GM18861 (cell line): Measurements from ENCODE around the gene RUVBL2.
"Not testable (repeated sequence)": the region's sequence is repeated elsewhere in the genome, so short reads cannot be mapped to it uniquely, and the experiment has no call there.

Source experiments
- ATAC-seq: cut with Tn5 transposase; IDR thresholded peaks from one replicate; pipeline ENCODE4 v1.9.1; 2021; ENCODE audit not compliant: unreplicated experiment

Gene RUVBL2

GRCh38 chr19:49042177-49042576 is 48.5 kb downstream of the RUVBL2 start:
- ATAC-seq = no peak

DNA sequence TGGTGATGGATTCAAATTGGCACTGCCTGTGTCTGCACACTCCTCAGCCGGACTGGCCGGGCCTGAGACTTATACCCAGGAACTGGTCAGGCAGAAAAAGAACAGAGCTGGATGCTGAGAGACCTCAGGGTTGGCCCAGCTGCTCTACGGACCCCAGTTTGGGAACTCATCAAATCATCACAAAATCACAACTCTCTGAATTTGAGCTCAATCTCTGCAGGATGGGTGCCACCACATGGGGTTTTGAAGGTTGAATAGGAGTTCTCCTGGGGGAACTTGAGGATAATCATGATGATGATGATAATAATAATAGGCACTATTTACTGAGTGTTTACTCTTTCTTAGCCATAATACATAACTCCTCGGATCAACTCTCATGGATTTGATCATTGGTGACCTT is 49.0 kb downstream of the RUVBL2 start:
- ATAC-seq = not testable (repeated sequence)

DNA sequence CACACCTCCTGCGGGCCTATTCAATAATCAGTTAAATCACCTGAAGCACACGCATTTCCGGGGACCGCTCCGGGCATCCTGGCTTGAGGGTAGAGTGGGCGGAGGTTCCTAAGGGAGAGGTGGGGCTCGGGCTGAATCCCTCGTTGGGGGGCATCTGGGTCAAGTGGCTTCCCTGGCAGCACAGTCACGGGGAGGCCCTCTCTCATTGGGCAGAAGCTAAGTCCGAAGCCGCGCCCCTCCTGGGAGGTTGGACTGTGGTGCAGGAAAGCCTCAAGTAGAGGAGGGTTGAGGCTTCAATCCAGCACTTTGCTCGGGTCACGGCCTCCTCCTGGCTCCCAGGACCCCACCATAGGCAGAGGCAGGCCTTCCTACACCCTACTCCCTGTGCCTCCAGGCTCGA is 49.9 kb downstream of the RUVBL2 start, which contains the start of gene CGB5:
CGB5 (plus strand) TSS at position 301 of the 400 bp plus-strand sequence. CDS start 362 bp downstream, outside the sequence.
- ATAC-seq = not testable (repeated sequence)

GRCh38 chr19:49049011-49049410 is 55.3 kb downstream of the RUVBL2 start, which contains the start of gene CGB8:
Gene CGB8 (minus strand): TSS chr19:49049111. CDS start chr19:49048739, 372 bp downstream.
- ATAC-seq = not testable (repeated sequence)

DNA sequence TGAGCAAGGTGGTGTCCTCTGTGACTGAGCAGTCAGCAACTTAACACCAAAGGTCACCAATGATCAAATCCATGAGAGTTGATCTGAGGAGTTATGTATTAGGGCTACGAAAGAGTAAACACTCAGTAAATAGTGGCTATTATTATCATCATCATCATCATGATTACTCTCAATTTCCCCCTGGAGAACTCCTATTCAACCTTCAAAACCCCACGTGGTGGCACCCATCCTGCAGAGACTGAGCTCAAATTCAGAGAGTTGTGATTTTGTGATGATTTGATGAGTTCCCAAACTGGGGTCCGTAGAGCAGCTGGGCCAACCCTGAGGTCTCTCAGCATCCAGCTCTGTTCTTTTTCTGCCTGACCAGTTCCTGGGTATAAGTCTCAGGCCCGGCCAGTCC is 56.1 kb downstream of the RUVBL2 start:
- not testable (repeated sequence) for ATAC-seq

DNA sequence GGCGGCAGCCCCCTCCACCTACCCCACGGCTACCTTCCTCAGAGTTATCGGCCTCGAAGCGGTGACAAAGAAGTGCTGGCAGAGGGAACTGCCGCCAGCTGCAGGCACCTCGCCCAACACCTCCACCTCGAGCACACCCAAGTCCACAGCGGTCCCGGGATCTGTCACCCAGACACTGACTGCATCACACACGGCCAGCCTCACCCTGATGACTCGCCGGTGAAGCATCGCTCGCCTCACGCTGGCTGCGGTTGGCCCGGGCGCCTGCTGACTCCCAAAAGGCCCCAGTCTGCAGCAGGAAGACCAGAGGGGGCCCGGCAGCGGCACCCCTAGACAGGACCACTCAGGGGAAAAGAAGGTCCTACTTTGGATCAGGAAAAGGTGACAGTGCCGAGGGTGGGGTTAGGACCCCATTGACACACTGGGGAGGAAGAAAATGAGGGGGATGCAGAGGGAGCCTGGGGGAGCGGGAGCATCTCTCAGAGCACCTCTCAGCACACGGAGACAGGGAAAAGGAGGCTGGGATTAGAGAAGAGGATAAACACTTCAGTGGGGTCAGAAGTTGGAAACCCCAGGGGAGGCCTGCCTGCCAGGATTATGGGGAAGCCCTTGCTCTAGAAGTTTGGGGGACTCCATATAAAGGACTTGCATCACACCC is 56.8 kb downstream of the RUVBL2 start:
- not testable (repeated sequence) for ATAC-seq

- ATAC-seq = no peak
Measured at GRCh38 chr19:49056101-49056901, 62.6 kb downstream of the RUVBL2 start.

- ATAC-seq = not testable (repeated sequence)
Measured at GRCh38 chr19:49056902-49057596, 63.4 kb downstream of the RUVBL2 start.

DNA sequence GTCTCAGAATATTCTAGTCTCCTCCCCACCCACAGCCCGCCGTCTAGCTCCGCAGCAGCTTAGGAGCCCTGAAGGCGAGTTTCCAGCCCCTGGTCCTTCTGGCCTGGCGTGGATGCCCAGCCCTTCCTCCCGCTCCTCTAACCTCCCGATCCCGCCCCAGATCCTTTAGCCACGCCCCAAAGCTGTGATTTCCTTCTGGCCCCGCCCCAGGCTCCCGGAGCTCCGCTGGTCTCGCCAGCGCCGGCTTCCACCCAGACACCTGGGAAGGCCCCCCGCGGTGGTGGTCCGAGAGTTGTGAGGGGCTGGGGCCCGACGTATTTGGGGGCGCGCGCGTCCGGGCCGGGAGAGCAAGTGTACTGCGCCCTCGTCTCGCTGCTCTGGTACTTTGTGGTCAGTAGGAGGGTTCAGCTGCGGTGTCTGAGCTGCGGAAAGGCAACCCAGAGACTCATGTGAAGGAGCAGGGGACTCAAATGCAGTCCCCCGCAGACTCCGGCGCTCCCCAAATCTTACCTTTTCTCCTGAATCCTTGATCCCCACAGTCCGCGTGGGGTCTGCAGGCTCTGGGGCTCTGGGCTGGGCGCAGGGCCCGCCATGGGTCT is 64.0 kb downstream of the RUVBL2 start, which contains the start of gene CGB7:
CGB7 (minus strand) TSS at position 114 of the 599 bp plus-strand sequence. CDS start 2,374 bp downstream, outside the sequence.
- no peak for ATAC-seq

DNA sequence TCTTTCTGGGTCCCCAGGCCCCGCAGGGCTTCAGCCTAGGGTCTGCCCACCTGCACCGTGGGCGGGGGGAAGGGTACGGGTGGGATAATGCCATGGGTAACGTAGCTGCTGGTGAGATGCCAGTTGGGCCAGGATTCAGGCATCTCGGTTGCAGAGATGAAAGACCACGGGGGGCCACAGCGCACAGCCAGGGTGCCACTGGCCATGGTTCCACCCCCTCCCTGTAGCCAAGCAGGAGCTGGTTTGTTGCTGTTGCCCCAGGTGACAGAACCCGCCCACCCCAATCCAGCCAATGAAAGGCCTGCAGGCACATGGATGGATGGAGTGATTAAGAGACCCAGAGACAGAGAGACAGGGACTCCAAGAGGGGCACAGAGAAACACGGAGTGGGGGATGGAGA is 64.9 kb downstream of the RUVBL2 start:
- ATAC-seq = no peak

GRCh38 chr19:49059053-49059452 is 65.4 kb downstream of the RUVBL2 start:
- ATAC-seq = no peak

- ATAC-seq = no peak
Measured at GRCh38 chr19:49061000-49061399, 67.3 kb downstream of the RUVBL2 start.

- ATAC-seq = no peak
Measured at GRCh38 chr19:49061445-49061844, 67.8 kb downstream of the RUVBL2 start.

DNA sequence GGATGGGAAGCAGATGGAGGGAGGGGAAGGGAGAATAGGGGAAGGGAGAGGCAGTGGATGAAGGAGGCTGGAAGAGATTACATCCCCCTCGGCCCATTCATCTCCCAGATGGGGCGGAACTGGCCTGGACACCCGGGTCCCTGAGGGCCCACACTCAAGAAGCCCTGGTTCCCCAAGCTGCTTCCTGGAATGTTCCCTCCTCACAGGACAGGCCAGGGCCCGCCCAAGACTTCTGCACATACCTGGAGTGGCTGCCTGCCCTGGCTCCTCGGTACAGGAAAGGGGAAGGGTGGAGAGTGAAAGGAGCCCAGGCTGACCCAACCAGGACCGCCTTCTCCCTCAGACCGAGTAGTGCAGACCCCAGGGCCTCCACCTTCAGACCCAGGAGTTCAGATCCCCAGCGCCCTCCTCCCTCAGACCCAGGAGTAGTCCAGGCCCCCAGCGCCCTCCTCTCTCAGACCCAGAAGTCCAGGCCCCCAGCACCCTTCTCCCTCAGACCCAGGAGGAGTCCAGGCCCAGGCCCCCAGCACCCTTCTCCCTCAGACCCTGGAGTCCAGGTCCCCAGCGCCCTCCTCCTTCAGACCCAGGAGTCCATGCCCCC is 70.4 kb downstream of the RUVBL2 start:
- no peak for ATAC-seq

DNA sequence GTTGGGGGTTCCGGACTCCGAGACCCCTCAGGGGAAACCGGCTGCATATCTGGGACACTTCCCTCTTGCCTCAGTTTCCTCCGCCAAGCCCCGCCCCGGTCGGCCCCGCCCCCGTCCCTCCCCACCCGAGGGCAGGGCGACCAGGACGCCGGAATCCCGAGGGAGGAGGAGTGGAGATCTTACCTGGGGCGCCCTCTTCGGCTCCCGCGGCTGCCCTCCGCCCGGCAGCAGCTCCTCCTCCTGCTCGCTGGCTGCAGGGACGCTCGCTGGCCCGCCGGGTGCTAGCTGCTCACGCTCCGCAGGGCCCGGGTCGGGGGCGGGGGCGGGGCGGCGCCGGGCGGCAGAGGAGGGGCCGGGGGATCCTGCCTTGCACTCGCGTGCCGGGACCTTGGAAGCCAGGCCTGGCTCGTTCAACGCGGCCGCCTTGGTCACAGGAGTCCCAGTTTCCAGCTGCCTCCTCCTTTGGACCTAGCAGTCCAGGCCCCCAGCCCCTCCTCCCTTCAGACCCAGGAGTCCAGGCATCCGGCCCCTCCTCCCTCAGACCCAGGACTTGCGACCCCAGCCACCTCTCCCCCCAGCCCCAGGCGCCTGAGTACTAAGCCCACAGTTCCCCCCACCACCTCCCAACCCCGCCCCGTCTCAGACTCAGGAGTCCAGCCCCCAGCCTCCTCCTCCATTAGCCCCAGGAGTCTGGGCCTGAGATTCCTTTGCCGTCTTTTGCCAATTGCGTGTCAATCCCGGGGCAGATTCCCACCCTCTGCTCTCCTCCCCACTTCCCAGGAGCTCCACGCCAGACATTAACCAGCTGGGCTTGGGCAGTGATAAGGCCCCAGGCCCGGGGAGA is 71.3 kb downstream of the RUVBL2 start, which contains the start of gene NTF4:
NTF4 (minus strand) TSS at position 51 of the 844 bp plus-strand sequence. CDS start 2,821 bp downstream, outside the sequence.
- ATAC-seq = no peak
